IMR-90 (cell line): ENCODE data around the gene FGGY. TPM values are rescaled to one million over a fixed set of nuclear protein-coding genes. Genes with fewer than 3 reads are reported as not detected.

Experiments used
- ATAC-seq: fragments of 200-7000 bp; cut with Tn5 transposase; 2 replicates; pipeline ENCODE4 v1.9.1; 2020; ENCODE audit warnings: low read depth, mild to moderate bottlenecking, moderate library complexity
- BruUV-seq: library from RNA; stranded (reverse); fragments of 400-500 nt; replicated peaks from 2 replicates; lab custom pipeline; 2021; lab: Mats Ljungman, UMichigan
- CTCF ChIA-PET: fragments of 300-600 bp; formaldehyde crosslinking; extraction: SDS; loops from one replicate; lab custom pipeline; 2021; ENCODE audit warnings: antibody characterized with exemption; lab: Yijun Ruan, JAX
- POLR2A ChIA-PET: fragments of 300-600 bp; sonication (Branson Sonifier 250); formaldehyde crosslinking; loops from one replicate; lab custom pipeline; 2022; ENCODE audit warnings: antibody characterized with exemption; ENCODE audit not compliant: unreplicated experiment; lab: Charles Lee
- DNase-seq: peaks from one replicate; pipeline ENCODE4 v3.0.0; 2013
- H2AFZ ChIP-seq: replicated peaks from 2 replicates; pipeline ENCODE3; 2013; ENCODE audit warnings: low read length, mild to moderate bottlenecking; ENCODE audit not compliant: poor library complexity
- H2AK5ac ChIP-seq: 2 replicates; pipeline ENCODE4 v1.6.1; 2013; ENCODE audit warnings: low read depth, low read length, inconsistent platforms
- H2AK9ac ChIP-seq: replicated peaks from 2 replicates; pipeline ENCODE3; 2013; ENCODE audit warnings: mild to moderate bottlenecking, low read depth, low read length, moderate library complexity; ENCODE audit not compliant: poor library complexity
- H2BK120ac ChIP-seq: 2 replicates; pipeline ENCODE4 v1.6.1; 2013; ENCODE audit warnings: low read depth, low read length, inconsistent platforms
- H2BK15ac ChIP-seq: 3 replicates; pipeline ENCODE4 v1.6.1; 2013; ENCODE audit warnings: low read depth, low read length, inconsistent platforms
- H2BK20ac ChIP-seq: 2 replicates; pipeline ENCODE4 v1.6.1; 2013; ENCODE audit warnings: low read depth, mild to moderate bottlenecking, inconsistent platforms, low read length, moderate library complexity
- H2BK5ac ChIP-seq: 2 replicates; pipeline ENCODE4 v1.6.1; 2013; ENCODE audit warnings: mild to moderate bottlenecking, low read depth, low read length, inconsistent platforms; ENCODE audit not compliant: poor library complexity, severe bottlenecking
- H3K14ac ChIP-seq: replicated peaks from 2 replicates; pipeline ENCODE4 v1.6.1; 2013; ENCODE audit warnings: low read depth, low read length, inconsistent platforms
- H3K18ac ChIP-seq: 2 replicates; pipeline ENCODE4 v1.6.1; 2013; ENCODE audit warnings: low read depth, low read length, control low read depth
- H3K23ac ChIP-seq: 2 replicates; pipeline ENCODE4 v1.6.1; 2013; ENCODE audit warnings: low read depth, low read length, inconsistent platforms
- H3K27ac ChIP-seq: 2 replicates; pipeline ENCODE4 v1.5.1; 2013; ENCODE audit warnings: mild to moderate bottlenecking, control low read depth, low read length; ENCODE audit not compliant: insufficient read depth
- H3K27me3 ChIP-seq: 2 replicates; pipeline ENCODE4 v1.6.1; 2013; ENCODE audit warnings: low read length; ENCODE audit not compliant: control insufficient read depth, insufficient read depth
- H3K36me3 ChIP-seq: 2 replicates; pipeline ENCODE4 v1.6.1; 2013; ENCODE audit warnings: low read length, mixed read lengths; ENCODE audit not compliant: control insufficient read depth, insufficient read depth
- H3K4ac ChIP-seq: 2 replicates; pipeline ENCODE4 v1.6.1; 2013; ENCODE audit warnings: low read depth, low read length, inconsistent platforms
- H3K4me1 ChIP-seq: 2 replicates; pipeline ENCODE4 v1.6.1; 2013; ENCODE audit warnings: low read length, mixed read lengths; ENCODE audit not compliant: control insufficient read depth, insufficient read depth
- H3K4me2 ChIP-seq: 2 replicates; pipeline ENCODE4 v1.6.1; 2013; ENCODE audit warnings: low read depth, mild to moderate bottlenecking, control low read depth, low read length, moderate library complexity
- H3K4me3 ChIP-seq: 2 replicates; pipeline ENCODE4 v1.5.1; 2013; ENCODE audit warnings: low read depth, mild to moderate bottlenecking, control low read depth, low read length, moderate library complexity; ENCODE audit not compliant: insufficient read depth
- H3K56ac ChIP-seq: 2 replicates; pipeline ENCODE4 v1.6.1; 2013; ENCODE audit warnings: low read length, inconsistent platforms; ENCODE audit not compliant: insufficient read depth; ENCODE audit errors: extremely low read depth
- H3K79me1 ChIP-seq, 2 experiments: 2 replicates each; pipeline ENCODE4 v1.6.1; 2013; ENCODE audit warnings: low read length in 2 of 2, inconsistent platforms in 1 of 2, low read depth in 1 of 2
- H3K9ac ChIP-seq: 2 replicates; pipeline ENCODE4 v1.6.1; 2013; ENCODE audit warnings: low read depth, low read length, control low read depth
- H3K9me1 ChIP-seq: 2 replicates; pipeline ENCODE4 v1.6.1; 2013; ENCODE audit warnings: low read length, inconsistent platforms; ENCODE audit not compliant: insufficient read depth
- H3K9me3 ChIP-seq: 2 replicates; pipeline ENCODE4 v1.6.1; 2013; ENCODE audit warnings: low read length; ENCODE audit not compliant: control insufficient read depth, insufficient read depth
- H4K20me1 ChIP-seq: 2 replicates; pipeline ENCODE4 v1.6.1; 2013; ENCODE audit warnings: low read length, inconsistent platforms; ENCODE audit not compliant: insufficient read depth
- H4K5ac ChIP-seq: 2 replicates; pipeline ENCODE4 v1.6.1; 2013; ENCODE audit warnings: mild to moderate bottlenecking, low read depth, low read length, control low read depth
- H4K8ac ChIP-seq, 2 experiments: 2 replicates each; pipeline ENCODE4 v1.6.1; 2013; ENCODE audit warnings: low read depth in 2 of 2, low read length in 2 of 2, control low read depth in 1 of 2, inconsistent platforms in 1 of 2
- H4K91ac ChIP-seq: 2 replicates; pipeline ENCODE4 v1.6.1; 2013; ENCODE audit warnings: low read depth, low read length, inconsistent platforms; ENCODE audit not compliant: insufficient read depth
- BHLHE40 ChIP-seq: fragments of 150-350 bp; IDR thresholded peaks from 2 replicates; pipeline ENCODE4 v1.6.1; 2016; ENCODE audit warnings: mild to moderate bottlenecking, low read depth, low read length
- CEBPB ChIP-seq: IDR thresholded peaks from 2 replicates; pipeline ENCODE4 v1.6.1; 2012; ENCODE audit warnings: low read depth, low read length, improper control_type of control experiment
- CHD1 ChIP-seq: IDR thresholded peaks from 2 replicates; pipeline ENCODE4 v1.6.1; 2012; ENCODE audit warnings: low read depth, low read length, improper control_type of control experiment
- ELK1 ChIP-seq: fragments of 150-350 bp; IDR thresholded peaks from 2 replicates; pipeline ENCODE4 v1.6.1; 2016; ENCODE audit warnings: low read depth, mild to moderate bottlenecking, low read length, moderate library complexity, borderline replicate concordance
- FOS ChIP-seq: fragments of 150-350 bp; IDR thresholded peaks from 2 replicates; pipeline ENCODE4 v1.6.1; 2016; ENCODE audit warnings: low read depth, low read length
- MAFK ChIP-seq: IDR thresholded peaks from 2 replicates; pipeline ENCODE4 v1.6.1; 2012; ENCODE audit warnings: low read depth, low read length, improper control_type of control experiment
- MAZ ChIP-seq: IDR thresholded peaks from 2 replicates; pipeline ENCODE4 v1.6.1; 2012; ENCODE audit warnings: low read depth, mild to moderate bottlenecking, low read length, improper control_type of control experiment, moderate library complexity, borderline replicate concordance
- MXI1 ChIP-seq: IDR thresholded peaks from 2 replicates; pipeline ENCODE4 v1.6.1; 2012; ENCODE audit warnings: low read depth, mild to moderate bottlenecking, low read length, moderate library complexity, borderline replicate concordance
- NFE2L2 ChIP-seq: fragments of 150-350 bp; IDR thresholded peaks from 2 replicates; pipeline ENCODE4 v1.6.1; 2016; ENCODE audit warnings: low read depth, mild to moderate bottlenecking, low read length
- POLR2A ChIP-seq: IDR thresholded peaks from 2 replicates; pipeline ENCODE4 v1.6.1; 2012; ENCODE audit warnings: mild to moderate bottlenecking, low read depth, low read length
- RAD21 ChIP-seq: IDR thresholded peaks from 2 replicates; pipeline ENCODE4 v1.6.1; 2012; ENCODE audit warnings: low read length, improper control_type of control experiment
- RCOR1 ChIP-seq: IDR thresholded peaks from 2 replicates; pipeline ENCODE4 v1.6.1; 2012; ENCODE audit warnings: mild to moderate bottlenecking, low read length, improper control_type of control experiment; ENCODE audit not compliant: insufficient replicate concordance
- RFX5 ChIP-seq: IDR thresholded peaks from 2 replicates; pipeline ENCODE4 v1.8.0; 2012; ENCODE audit warnings: low read depth, mild to moderate bottlenecking, low read length, moderate library complexity
- SMC3 ChIP-seq: fragments of 150-350 bp; IDR thresholded peaks from 2 replicates; pipeline ENCODE4 v1.6.1; 2016; ENCODE audit warnings: low read depth, mild to moderate bottlenecking, antibody characterized with exemption, low read length, moderate library complexity
- USF2 ChIP-seq: fragments of 150-350 bp; IDR thresholded peaks from 2 replicates; pipeline ENCODE4 v1.6.1; 2017; ENCODE audit warnings: mild to moderate bottlenecking, antibody characterized with exemption, low read length, low read depth
- WGBS, 2 experiments: methylation state at CpG; one replicate each; pipeline versions ENCODE4 v1.1.5 to v1.1.7; 2013; ENCODE audit warnings: missing lambda C conversion rate in 2 of 2; ENCODE audit not compliant: insufficient read length in 1 of 2; ENCODE audit errors: extremely low coverage in 2 of 2; 5-methylcytosine and 5-hydroxymethylcytosine counted together
- dilution Hi-C: fragments of 300-500 bp; cut with HindIII; formaldehyde crosslinking; loops from one replicate; pipeline ENCODE4 v1.14.3; 2018; ENCODE audit warnings: low sequenced_read_pairs; ENCODE audit not compliant: unreplicated experiment
- in situ Hi-C: fragments of 300-500 bp; cut with MboI; formaldehyde crosslinking; loops from 3 replicates; pipeline ENCODE4 v1.14.3; 2019; ENCODE audit warnings: low sequenced_read_pairs, inconsistent platforms, mixed read lengths
- intact Hi-C: fragments of 100-400 bp; cut with micrococcal nuclease; formaldehyde crosslinking; loops from 2 replicates; pipeline ENCODE4 v1.10.0; 2022
- polyA plus RNA-seq, 3 experiments: library from polyadenylated mRNA; depleted of rRNA; stranded (reverse); fragments of >200 nt; gene quantifications; 2 replicates each; pipeline ENCODE4 v1.2.3, GENCODE V29; 2012; ENCODE audit warnings: low replicate concordance in 1 of 3
- total RNA-seq: library from RNA; depleted of rRNA; stranded (reverse); fragments of >200 nt; gene quantifications from 2 replicates; pipeline ENCODE4 v1.2.3, GENCODE V29; 2012
- TF ChIP-seq, protein P1 (sequence below): conservative IDR thresholded peaks from 2 replicates; pipeline ENCODE4 v1.5.1; 2012; ENCODE audit warnings: mild to moderate bottlenecking, low read depth, low read length, improper control_type of control experiment

Gene FGGY
- total and polyA plus RNA-seq, 2 of the 4 experiments (the other 2 are of a cell fraction): 5.6 to 14.0 TPM

GRCh38 chr1:59505596-59506028 is 208.7 kb downstream of the FGGY start:
- POLR2A ChIA-PET: no interaction called here
- BruUV-seq: no TSS peak
- intact Hi-C loops: no loop called here

More at GRCh38 chr1:59505596-59506028, 208.7 kb downstream of the FGGY start:
- no peak overlapping the region for H4K8ac ChIP-seq
- no peak overlapping the region for H3K4me2 ChIP-seq
- peaks cover 3% of the 10 kb centered on the region; the same call in 1 of the 2 replicates for H3K9me1 ChIP-seq
- H3K4me3 ChIP-seq: no peak overlapping the region
- no peak overlapping the region for H3K27ac ChIP-seq
- H3K14ac ChIP-seq: no peak overlapping the region
- H2BK5ac ChIP-seq: no peak overlapping the region
- no peaks in the 10 kb centered on the region for H3K79me1 ChIP-seq
- CTCF ChIA-PET: no interaction called here
- H2AFZ ChIP-seq: no peak overlapping the region
- no CpG with 5 or more reads among the region's 2 CpGs for WGBS, 2 experiments
- H3K23ac ChIP-seq: no peak overlapping the region
- H2AK9ac ChIP-seq: no peak overlapping the region
- H4K91ac ChIP-seq: no peak overlapping the region
- H3K9ac ChIP-seq: no peak overlapping the region
- no peak for ATAC-seq
- H3K56ac ChIP-seq: no peak overlapping the region
- no peak overlapping the region for H4K5ac ChIP-seq
- no peak overlapping the region for H3K4ac ChIP-seq
- H2AK5ac ChIP-seq: no peak overlapping the region
- H2BK120ac ChIP-seq: no peak overlapping the region
- H3K36me3 ChIP-seq: no peaks in the 10 kb centered on the region
- in situ Hi-C loops: no loop called here
- no peaks in the 10 kb centered on the region for H4K20me1 ChIP-seq
- no peak overlapping the region for H3K18ac ChIP-seq
- H3K27me3 ChIP-seq: no peaks in the 10 kb centered on the region
- no peak overlapping the region for H2BK15ac ChIP-seq
- no peak for TF ChIP-seq MXI1
- TF ChIP-seq CEBPB: no peak
- TF ChIP-seq RCOR1: no peak
- no peak for TF ChIP-seq CHD1
- no peak for TF ChIP-seq MAFK
- TF ChIP-seq USF2: no peak
- no peak for TF ChIP-seq ELK1
- no peak for TF ChIP-seq SMC3
- no peak for TF ChIP-seq MAZ
- TF ChIP-seq FOS: no peak
- TF ChIP-seq RAD21: no peak
- TF ChIP-seq, protein P1, sequence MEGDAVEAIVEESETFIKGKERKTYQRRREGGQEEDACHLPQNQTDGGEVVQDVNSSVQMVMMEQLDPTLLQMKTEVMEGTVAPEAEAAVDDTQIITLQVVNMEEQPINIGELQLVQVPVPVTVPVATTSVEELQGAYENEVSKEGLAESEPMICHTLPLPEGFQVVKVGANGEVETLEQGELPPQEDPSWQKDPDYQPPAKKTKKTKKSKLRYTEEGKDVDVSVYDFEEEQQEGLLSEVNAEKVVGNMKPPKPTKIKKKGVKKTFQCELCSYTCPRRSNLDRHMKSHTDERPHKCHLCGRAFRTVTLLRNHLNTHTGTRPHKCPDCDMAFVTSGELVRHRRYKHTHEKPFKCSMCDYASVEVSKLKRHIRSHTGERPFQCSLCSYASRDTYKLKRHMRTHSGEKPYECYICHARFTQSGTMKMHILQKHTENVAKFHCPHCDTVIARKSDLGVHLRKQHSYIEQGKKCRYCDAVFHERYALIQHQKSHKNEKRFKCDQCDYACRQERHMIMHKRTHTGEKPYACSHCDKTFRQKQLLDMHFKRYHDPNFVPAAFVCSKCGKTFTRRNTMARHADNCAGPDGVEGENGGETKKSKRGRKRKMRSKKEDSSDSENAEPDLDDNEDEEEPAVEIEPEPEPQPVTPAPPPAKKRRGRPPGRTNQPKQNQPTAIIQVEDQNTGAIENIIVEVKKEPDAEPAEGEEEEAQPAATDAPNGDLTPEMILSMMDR: no peak
- TF ChIP-seq BHLHE40: no peak
- no peak for TF ChIP-seq RFX5
- TF ChIP-seq POLR2A: no peak
- no peak for TF ChIP-seq NFE2L2
- peaks cover 1% of the 10 kb centered on the region; the same call in 1 of the 2 replicates for H3K4me1 ChIP-seq
- H2BK20ac ChIP-seq: no peak overlapping the region
- H3K9me3 ChIP-seq: no peaks in the 10 kb centered on the region
- dilution Hi-C loops: no loop called here
- no peak for DNase-seq
